GM12878 (cell line): Measurements from ENCODE around the gene PCSK6. TPM values are rescaled to one million over a fixed set of nuclear protein-coding genes. Genes with fewer than 3 reads are reported as not detected.

Experiments
- ATAC-seq: fragments of 200-7000 bp; cut with Tn5 transposase; 3 replicates; pipeline ENCODE4 v1.9.1; 2020; ENCODE audit warnings: mild to moderate bottlenecking, moderate library complexity
- BruUV-seq: library from RNA; stranded (reverse); fragments of 400-500 nt; replicated peaks from 2 replicates; lab custom pipeline; 2021; lab: Mats Ljungman, UMichigan
- CTCF ChIA-PET: fragments of 300-600 bp; sonication (Branson Sonifier 250); formaldehyde crosslinking; extraction: SDS; loops from one replicate; lab custom pipeline; 2021; ENCODE audit warnings: inconsistent platforms; lab: Yijun Ruan, JAX
- POLR2A ChIA-PET: fragments of 350-600 bp; formaldehyde crosslinking; extraction: SDS; loops from one replicate; lab custom pipeline; 2021; ENCODE audit warnings: inconsistent platforms; lab: Charles Lee
- RAD21 ChIA-PET: fragments of 300-600 bp; sonication (Branson Sonifier 250); formaldehyde crosslinking; loops from one replicate; lab custom pipeline; 2023; ENCODE audit warnings: antibody characterized with exemption; ENCODE audit not compliant: unreplicated experiment; lab: Charles Lee
- SMC1A ChIA-PET: fragments of 300-600 bp; sonication (Branson Sonifier 250); formaldehyde crosslinking; loops from one replicate; lab custom pipeline; 2023; ENCODE audit not compliant: unreplicated experiment, uncharacterized antibody; lab: Charles Lee
- DNase-seq: peaks from one replicate; pipeline ENCODE4 v3.0.0-alpha.2; 2011; ENCODE audit warnings: low read depth, low spot score
- FAIRE-seq: peaks from 3 replicates; lab custom pipeline; 2011; peaks lifted over from hg19 to GRCh38; lab: Jason Lieb, UNC
- H2AFZ ChIP-seq: 2 replicates; pipeline ENCODE4 v1.6.0; 2011; ENCODE audit warnings: low read depth, low read length, control low read depth; ENCODE audit not compliant: control insufficient read depth
- H3K27ac ChIP-seq: 2 replicates; pipeline ENCODE4 v1.5.1; 2011; ENCODE audit warnings: control low read depth; ENCODE audit not compliant: control insufficient read depth, insufficient read depth
- H3K27me3 ChIP-seq, 2 experiments: replicated peaks in 1 of 2; 2 replicates each; pipeline versions ENCODE4 v1.6.0 to v1.6.1; 2011; ENCODE audit warnings: low read length in 1 of 2; ENCODE audit not compliant: control insufficient read depth in 2 of 2, insufficient read depth in 2 of 2
- H3K36me3 ChIP-seq, 2 experiments: 2 replicates each; pipeline ENCODE4 v1.5.1; 2011; ENCODE audit warnings: low read length in 1 of 2; ENCODE audit not compliant: control insufficient read depth in 2 of 2, insufficient read depth in 2 of 2
- H3K4me1 ChIP-seq: 2 replicates; pipeline ENCODE4 v1.6.1; 2011; ENCODE audit warnings: mild to moderate bottlenecking, low read length, moderate library complexity, mixed read lengths; ENCODE audit not compliant: control insufficient read depth, insufficient read depth
- H3K4me2 ChIP-seq: 2 replicates; pipeline ENCODE4 v1.6.0; 2011; ENCODE audit warnings: control low read depth; ENCODE audit not compliant: control insufficient read depth, insufficient read depth
- H3K4me3 ChIP-seq: fragments of 200-600 bp; sonication (generic); 2 replicates; pipeline ENCODE4 v1.5.1; 2016
- H3K79me2 ChIP-seq: 2 replicates; pipeline ENCODE4 v1.6.0; 2011; ENCODE audit warnings: low read length; ENCODE audit not compliant: control insufficient read depth, insufficient read depth
- H3K9ac ChIP-seq: 2 replicates; pipeline ENCODE4 v1.8.0; 2011; ENCODE audit warnings: low read length, control low read depth, mixed read lengths; ENCODE audit not compliant: control insufficient read depth, insufficient read depth
- H3K9me3 ChIP-seq: replicated peaks from 3 replicates; pipeline ENCODE4 v1.5.1; 2011; ENCODE audit warnings: mild to moderate bottlenecking, low read length; ENCODE audit not compliant: control insufficient read depth, insufficient read depth
- H4K20me1 ChIP-seq: 2 replicates; pipeline ENCODE4 v1.6.0; 2011; ENCODE audit not compliant: control insufficient read depth, insufficient read depth
- BHLHE40 ChIP-seq, 2 experiments: fragments of 450-650 bp in 1 of 2; IDR thresholded peaks; 2 replicates each; pipeline ENCODE4 v1.6.1; 2011 to 2017; ENCODE audit warnings: low read depth in 2 of 2, borderline replicate concordance in 1 of 2, improper control_type of control experiment in 1 of 2, low read length in 1 of 2, mild to moderate bottlenecking in 1 of 2
- CREM ChIP-seq: IDR thresholded peaks from 2 replicates; pipeline ENCODE4 v1.6.1; 2014; ENCODE audit warnings: antibody characterized with exemption, low read depth
- ESRRA ChIP-seq: IDR thresholded peaks from 2 replicates; pipeline ENCODE4 v1.6.1; 2012; ENCODE audit warnings: mild to moderate bottlenecking, low read length, improper control_type of control experiment
- HDAC2 ChIP-seq: fragments of 200-600 bp; sonication (generic); IDR thresholded peaks from 2 replicates; pipeline ENCODE4 v1.6.1; 2017
- IKZF1 ChIP-seq: fragments of 450-650 bp; conservative IDR thresholded peaks from 2 replicates; pipeline ENCODE4 v1.6.1; 2017; ENCODE audit warnings: antibody characterized with exemption, mild to moderate bottlenecking
- NFXL1 ChIP-seq: fragments of 450-650 bp; IDR thresholded peaks from 2 replicates; pipeline ENCODE4 v1.6.1; 2017; ENCODE audit warnings: antibody characterized with exemption, mild to moderate bottlenecking, borderline replicate concordance
- NR2F1 ChIP-seq: fragments of 450-650 bp; conservative IDR thresholded peaks from 2 replicates; pipeline ENCODE4 v1.6.1; 2017; ENCODE audit warnings: mild to moderate bottlenecking
- NRF1 ChIP-seq: conservative IDR thresholded peaks from 2 replicates; pipeline ENCODE4 v1.6.1; 2011; ENCODE audit warnings: mild to moderate bottlenecking, low read depth, low read length, improper control_type of control experiment
- POLR2A ChIP-seq: IDR thresholded peaks from 2 replicates; pipeline ENCODE4 v1.6.1; 2011; ENCODE audit warnings: low read depth, mild to moderate bottlenecking, low read length
- SREBF2 ChIP-seq: IDR thresholded peaks from 2 replicates; pipeline ENCODE4 v1.6.1; 2012; ENCODE audit warnings: mild to moderate bottlenecking, low read length
- TCF12 ChIP-seq: IDR thresholded peaks from 2 replicates; pipeline ENCODE4 v1.6.1; 2011; ENCODE audit warnings: low read depth, mild to moderate bottlenecking, low read length
- WGBS: methylation state at CpG from one replicate; pipeline ENCODE4 v1.1.6; 2016; ENCODE audit warnings: low lambda C conversion rate; ENCODE audit not compliant: insufficient replicate concordance, insufficient coverage; ENCODE audit errors: missing lambda C conversion rate; 5-methylcytosine and 5-hydroxymethylcytosine counted together
- in situ Hi-C: fragments of 300-500 bp; cut with MboI; formaldehyde crosslinking; loops from 9 replicates; pipeline ENCODE4 v1.14.3; 2018; ENCODE audit warnings: mixed read lengths
- intact Hi-C: fragments of 100-400 bp; cut with micrococcal nuclease; formaldehyde crosslinking; loops from one replicate; pipeline ENCODE4 v1.14.2; 2022; ENCODE audit not compliant: unreplicated experiment
- polyA plus RNA-seq, 11 experiments: library from polyadenylated mRNA; depleted of rRNA in 4 of 11; unstranded in 6 of 11; stranded (reverse) in 5 of 11; fragments of >200 nt; fragmentation: Nextera tagmentation in 4 of 11; fragmentation: Illumina TruSeq in 1 of 11; extraction: Ambion mirVana in 4 of 11; extraction: Trizol in 1 of 11; gene quantifications; 1 replicate in 1 of 11; 2 replicates in 10 of 11; pipeline versions ENCODE4 v1.2.1 to v1.2.3, GENCODE V29; 2011 to 2016; ENCODE audit warnings: inconsistent platforms in 2 of 11, missing spikeins in 2 of 11, low read depth in 1 of 11
- total RNA-seq, 4 experiments: library from RNA; depleted of rRNA in 3 of 4; stranded (reverse); fragments of >200 nt in 3 of 4; fragmentation: Illumina TruSeq in 1 of 4; extraction: Trizol in 1 of 4; gene quantifications; 2 replicates each; pipeline versions ENCODE4 v1.2.1 to v1.2.3, GENCODE V29; 2013 to 2021
- TF ChIP-seq, protein P1 (sequence below): fragments of 450-650 bp; IDR thresholded peaks from 2 replicates; pipeline ENCODE4 v1.6.1; 2016; ENCODE audit warnings: mild to moderate bottlenecking
- TF ChIP-seq, protein P2 (sequence below): fragments of 150-350 bp; IDR thresholded peaks from 2 replicates; pipeline ENCODE4 v1.6.1; 2014; ENCODE audit warnings: mild to moderate bottlenecking, low read depth, low read length
- TF ChIP-seq, protein P3 (sequence below): fragments of 450-650 bp; formaldehyde crosslinking; IDR thresholded peaks from 2 replicates; pipeline ENCODE4 v1.4.0; 2022; ENCODE audit warnings: mild to moderate bottlenecking, moderate library complexity
- TF ChIP-seq, protein P4 (sequence below): IDR thresholded peaks from 2 replicates; pipeline ENCODE4 v1.6.1; 2011; ENCODE audit warnings: low read depth, mild to moderate bottlenecking, low read length, moderate library complexity, borderline replicate concordance; ENCODE audit errors: extremely low read depth

The PCSK6 gene
- total and polyA plus RNA-seq, 10 of the 15 experiments (the other 5 are each of a cell fraction or from before 2014, with no cell fraction given) = 0.19 to 0.67 (median 0.25) TPM; not detected in 4

DNA sequence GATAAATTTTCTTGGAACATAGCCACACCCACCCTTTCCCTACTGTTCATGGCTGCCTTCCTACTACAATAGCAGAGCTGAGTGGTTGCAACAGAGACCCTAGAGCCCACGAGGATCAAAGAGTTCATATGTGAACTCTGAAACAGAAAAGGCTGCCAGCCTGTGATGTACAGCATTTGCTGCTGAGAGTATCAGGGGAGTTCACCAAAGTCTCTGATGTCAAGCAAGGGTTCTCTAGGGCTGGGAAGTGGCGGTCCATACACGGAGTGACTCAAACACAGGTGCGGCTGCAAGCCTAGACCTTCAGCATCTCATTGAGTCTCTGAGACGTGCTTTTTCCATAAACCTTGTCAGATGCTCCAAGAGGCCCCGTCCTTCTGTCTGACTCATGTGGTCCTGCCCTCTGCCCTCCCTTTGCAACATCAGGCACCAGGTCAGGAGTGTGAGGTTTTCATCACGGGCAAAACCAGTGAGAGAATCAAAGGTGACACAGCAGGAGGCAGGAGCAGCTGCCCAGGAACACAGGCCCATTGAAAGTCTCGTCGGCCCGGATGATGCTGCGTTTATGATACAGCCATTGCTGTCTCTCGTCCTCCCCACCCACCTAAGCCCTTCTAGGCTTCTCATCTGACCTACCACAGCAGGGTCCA lies 42.9 kb downstream of the PCSK6 start:
- Histone ChIP-seq H3K27me3 (peaks cover 0 to 6% of the 10 kb centered on the region in 2 experiments; a peak in 2 of 4 replicates), H2AFZ (no peak overlapping the region), H3K9me3 (no peaks in the 10 kb centered on the region), H4K20me1 (no peaks in the 10 kb centered on the region), H3K4me1 (no peaks in the 10 kb centered on the region), H3K4me2 (no peak overlapping the region), H3K36me3 (no peaks in the 10 kb centered on the region), H3K4me3 (no peak overlapping the region), H3K27ac (no peak overlapping the region), H3K79me2 (no peaks in the 10 kb centered on the region), H3K9ac (no peak overlapping the region)
- intact Hi-C loops (no loop called here), in situ Hi-C loops (no loop called here)
- RAD21 ChIA-PET = no interaction called here
- WGBS = 27% methylated on average over 12 of the region's 12 CpGs
- SMC1A ChIA-PET = no interaction called here
- no peak for FAIRE-seq
- BruUV-seq = no TSS peak
- POLR2A ChIA-PET = no interaction called here
- CTCF ChIA-PET = no interaction called here
- no peak for DNase-seq
- no peak for ATAC-seq
- TF ChIP-seq ESRRA (no peak), BHLHE40 (IDR thresholded peaks at IDR 0.05; ENCODE audit: borderline replicate concordance in 1 of 2, low read depth in 2 of 2, low read length in 1 of 2) (no peak), IKZF1 (no peak), TCF12 (no peak), CREM (no peak), NR2F1 (no peak), SREBF2 (no peak), NRF1 (no peak), POLR2A (no peak), NFXL1 (no peak), HDAC2 (no peak)
- TF ChIP-seq, protein P1, sequence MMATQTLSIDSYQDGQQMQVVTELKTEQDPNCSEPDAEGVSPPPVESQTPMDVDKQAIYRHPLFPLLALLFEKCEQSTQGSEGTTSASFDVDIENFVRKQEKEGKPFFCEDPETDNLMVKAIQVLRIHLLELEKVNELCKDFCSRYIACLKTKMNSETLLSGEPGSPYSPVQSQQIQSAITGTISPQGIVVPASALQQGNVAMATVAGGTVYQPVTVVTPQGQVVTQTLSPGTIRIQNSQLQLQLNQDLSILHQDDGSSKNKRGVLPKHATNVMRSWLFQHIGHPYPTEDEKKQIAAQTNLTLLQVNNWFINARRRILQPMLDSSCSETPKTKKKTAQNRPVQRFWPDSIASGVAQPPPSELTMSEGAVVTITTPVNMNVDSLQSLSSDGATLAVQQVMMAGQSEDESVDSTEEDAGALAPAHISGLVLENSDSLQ = no peak
- TF ChIP-seq, protein P2, sequence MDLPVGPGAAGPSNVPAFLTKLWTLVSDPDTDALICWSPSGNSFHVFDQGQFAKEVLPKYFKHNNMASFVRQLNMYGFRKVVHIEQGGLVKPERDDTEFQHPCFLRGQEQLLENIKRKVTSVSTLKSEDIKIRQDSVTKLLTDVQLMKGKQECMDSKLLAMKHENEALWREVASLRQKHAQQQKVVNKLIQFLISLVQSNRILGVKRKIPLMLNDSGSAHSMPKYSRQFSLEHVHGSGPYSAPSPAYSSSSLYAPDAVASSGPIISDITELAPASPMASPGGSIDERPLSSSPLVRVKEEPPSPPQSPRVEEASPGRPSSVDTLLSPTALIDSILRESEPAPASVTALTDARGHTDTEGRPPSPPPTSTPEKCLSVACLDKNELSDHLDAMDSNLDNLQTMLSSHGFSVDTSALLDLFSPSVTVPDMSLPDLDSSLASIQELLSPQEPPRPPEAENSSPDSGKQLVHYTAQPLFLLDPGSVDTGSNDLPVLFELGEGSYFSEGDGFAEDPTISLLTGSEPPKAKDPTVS = no peak
- TF ChIP-seq, protein P3, sequence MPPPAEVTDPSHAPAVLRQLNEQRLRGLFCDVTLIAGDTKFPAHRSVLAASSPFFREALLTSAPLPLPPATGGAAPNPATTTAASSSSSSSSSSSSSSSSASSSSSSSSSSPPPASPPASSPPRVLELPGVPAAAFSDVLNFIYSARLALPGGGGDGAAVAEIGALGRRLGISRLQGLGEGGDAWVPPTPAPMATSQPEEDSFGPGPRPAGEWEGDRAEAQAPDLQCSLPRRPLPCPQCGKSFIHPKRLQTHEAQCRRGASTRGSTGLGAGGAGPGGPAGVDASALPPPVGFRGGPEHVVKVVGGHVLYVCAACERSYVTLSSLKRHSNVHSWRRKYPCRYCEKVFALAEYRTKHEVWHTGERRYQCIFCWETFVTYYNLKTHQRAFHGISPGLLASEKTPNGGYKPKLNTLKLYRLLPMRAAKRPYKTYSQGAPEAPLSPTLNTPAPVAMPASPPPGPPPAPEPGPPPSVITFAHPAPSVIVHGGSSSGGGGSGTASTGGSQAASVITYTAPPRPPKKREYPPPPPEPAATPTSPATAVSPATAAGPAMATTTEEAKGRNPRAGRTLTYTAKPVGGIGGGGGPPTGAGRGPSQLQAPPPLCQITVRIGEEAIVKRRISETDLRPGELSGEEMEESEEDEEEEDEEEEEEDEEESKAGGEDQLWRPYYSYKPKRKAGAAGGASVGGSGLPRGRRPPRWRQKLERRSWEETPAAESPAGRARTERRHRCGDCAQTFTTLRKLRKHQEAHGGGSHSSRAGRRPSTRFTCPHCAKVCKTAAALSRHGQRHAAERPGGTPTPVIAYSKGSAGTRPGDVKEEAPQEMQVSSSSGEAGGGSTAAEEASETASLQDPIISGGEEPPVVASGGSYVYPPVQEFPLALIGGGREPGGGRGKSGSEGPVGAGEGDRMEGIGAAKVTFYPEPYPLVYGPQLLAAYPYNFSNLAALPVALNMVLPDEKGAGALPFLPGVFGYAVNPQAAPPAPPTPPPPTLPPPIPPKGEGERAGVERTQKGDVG (CRISPR knock-in tag) = no peak
- TF ChIP-seq, protein P4, sequence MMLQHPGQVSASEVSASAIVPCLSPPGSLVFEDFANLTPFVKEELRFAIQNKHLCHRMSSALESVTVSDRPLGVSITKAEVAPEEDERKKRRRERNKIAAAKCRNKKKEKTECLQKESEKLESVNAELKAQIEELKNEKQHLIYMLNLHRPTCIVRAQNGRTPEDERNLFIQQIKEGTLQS = no peak
